Keratinocyte (primary cell): ENCODE results near the gene SMAD5.

Experiments used
- CTCF ChIP-seq, 3 experiments: IDR thresholded peaks in 1 of 3; conservative IDR thresholded peaks in 1 of 3; optimal IDR thresholded peaks in 1 of 3; 2 replicates in 2 of 3; 3 replicates in 1 of 3; pipeline versions ENCODE3 to v1.5.1; 2011; ENCODE audit warnings: low read length in 3 of 3, mild to moderate bottlenecking in 3 of 3, moderate library complexity in 2 of 3, control low read depth in 1 of 3, inconsistent platforms in 1 of 3; ENCODE audit not compliant: insufficient read depth in 2 of 3; ENCODE audit errors: extremely low read depth in 1 of 3
- EZH2 ChIP-seq: IDR thresholded peaks from one replicate; pipeline ENCODE4 v1.6.1; 2012; ENCODE audit warnings: inconsistent platforms, mild to moderate bottlenecking, low read length, moderate library complexity

- TF ChIP-seq CTCF (optimal IDR thresholded peaks at IDR 0.05 in 1 of 3, IDR thresholded peaks at IDR 0.05 in 1 of 3, conservative IDR thresholded peaks at IDR 0.05 in 1 of 3; ENCODE audit: extremely low read depth in 1 of 3, insufficient read depth in 2 of 3, low read length in 3 of 3) (no peak), EZH2 (no peak)
Measured at GRCh38 chr5:136098176-136098575, 34.5 kb upstream of the SMAD5 start.
